ENCODE measurements around the gene STK11. TPM values are rescaled to one million over a fixed set of nuclear protein-coding genes. Genes with fewer than 3 reads are reported as not detected.
A peak's percentile ranks its signal among the peaks of the same experiment; 100 is the strongest.

STK11 gene
- total and polyA plus RNA-seq, 3 donors from 2014 or later, result 194 to 209 (median 197) TPM

DNA sequence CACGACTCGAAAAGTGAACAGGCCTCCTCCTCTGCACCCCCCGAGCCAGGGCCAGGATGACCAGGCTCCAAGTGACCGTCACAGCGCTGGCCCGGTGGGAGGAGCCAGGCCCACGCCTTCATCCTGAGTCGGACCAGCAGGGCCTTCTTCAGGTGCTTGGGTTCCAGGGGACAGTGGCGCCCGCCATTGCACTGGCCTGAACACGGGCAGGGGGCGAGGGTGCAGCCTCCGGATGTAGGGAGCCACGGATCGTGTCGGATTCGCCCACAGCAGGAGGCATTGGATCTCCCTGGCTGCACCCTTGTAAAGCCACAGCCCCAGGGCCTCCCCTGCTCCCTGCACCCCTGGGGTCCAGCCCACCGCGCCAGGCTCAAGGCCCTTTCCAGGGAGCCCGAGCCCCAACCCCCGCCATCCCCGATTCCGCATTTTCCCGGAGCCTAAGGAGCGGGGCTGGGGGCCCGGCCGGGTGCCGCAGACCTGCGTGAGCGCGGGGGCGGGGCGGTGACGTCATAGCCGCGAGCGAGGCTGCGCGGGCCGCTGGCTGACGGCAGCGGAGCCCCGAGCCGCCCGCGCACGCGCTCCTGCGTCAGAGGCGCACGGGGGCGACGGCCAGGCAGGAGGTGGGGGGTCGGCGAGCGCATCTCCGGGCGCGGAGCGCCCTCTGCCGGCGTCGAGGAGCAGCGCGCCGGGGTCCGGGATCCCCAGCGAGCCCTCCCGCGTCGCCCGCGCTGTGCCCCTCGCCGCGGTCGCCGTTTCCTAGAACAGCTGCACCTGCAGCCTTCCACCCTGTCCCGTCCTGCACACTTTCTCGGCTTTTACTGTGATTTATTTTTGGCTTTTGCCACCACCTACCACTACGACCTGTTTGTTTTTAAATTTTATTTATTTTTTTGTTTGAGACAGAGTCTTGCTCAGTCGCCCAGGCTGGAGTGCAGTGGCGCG, 34.5 kb downstream of the STK11 start:
- H3K27me3 ChIP-seq, result no peaks in the 10 kb centered on the region
- no peak for TF ChIP-seq POLR2A (IDR thresholded peaks at IDR 0.05)
- TF ChIP-seq, protein P1, sequence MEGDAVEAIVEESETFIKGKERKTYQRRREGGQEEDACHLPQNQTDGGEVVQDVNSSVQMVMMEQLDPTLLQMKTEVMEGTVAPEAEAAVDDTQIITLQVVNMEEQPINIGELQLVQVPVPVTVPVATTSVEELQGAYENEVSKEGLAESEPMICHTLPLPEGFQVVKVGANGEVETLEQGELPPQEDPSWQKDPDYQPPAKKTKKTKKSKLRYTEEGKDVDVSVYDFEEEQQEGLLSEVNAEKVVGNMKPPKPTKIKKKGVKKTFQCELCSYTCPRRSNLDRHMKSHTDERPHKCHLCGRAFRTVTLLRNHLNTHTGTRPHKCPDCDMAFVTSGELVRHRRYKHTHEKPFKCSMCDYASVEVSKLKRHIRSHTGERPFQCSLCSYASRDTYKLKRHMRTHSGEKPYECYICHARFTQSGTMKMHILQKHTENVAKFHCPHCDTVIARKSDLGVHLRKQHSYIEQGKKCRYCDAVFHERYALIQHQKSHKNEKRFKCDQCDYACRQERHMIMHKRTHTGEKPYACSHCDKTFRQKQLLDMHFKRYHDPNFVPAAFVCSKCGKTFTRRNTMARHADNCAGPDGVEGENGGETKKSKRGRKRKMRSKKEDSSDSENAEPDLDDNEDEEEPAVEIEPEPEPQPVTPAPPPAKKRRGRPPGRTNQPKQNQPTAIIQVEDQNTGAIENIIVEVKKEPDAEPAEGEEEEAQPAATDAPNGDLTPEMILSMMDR (IDR thresholded peaks at IDR 0.05), result peak; percentile 92 to 99 (median 99)
- H3K9me3 ChIP-seq, result no peaks in the 10 kb centered on the region
- H3K4me3 ChIP-seq, result peak overlapping the region; percentile 21 to 36
- 3 to 10% methylated on average over 16 to 83 of the region's 84 CpGs for WGBS, 2 donors
- H3K36me3 ChIP-seq (ENCODE audit: low read depth, missing control alignments), result no peaks in the 10 kb centered on the region
- intact Hi-C loops (cut with DNase I; ENCODE audit: low total_unique reads), result no loop called here
- peak overlapping the region; percentile 92 to 95 for H3K27ac ChIP-seq
- H3K4me1 ChIP-seq, result peaks cover 60% of the 10 kb centered on the region
- peak; percentile 92 for DNase-seq

DNA sequence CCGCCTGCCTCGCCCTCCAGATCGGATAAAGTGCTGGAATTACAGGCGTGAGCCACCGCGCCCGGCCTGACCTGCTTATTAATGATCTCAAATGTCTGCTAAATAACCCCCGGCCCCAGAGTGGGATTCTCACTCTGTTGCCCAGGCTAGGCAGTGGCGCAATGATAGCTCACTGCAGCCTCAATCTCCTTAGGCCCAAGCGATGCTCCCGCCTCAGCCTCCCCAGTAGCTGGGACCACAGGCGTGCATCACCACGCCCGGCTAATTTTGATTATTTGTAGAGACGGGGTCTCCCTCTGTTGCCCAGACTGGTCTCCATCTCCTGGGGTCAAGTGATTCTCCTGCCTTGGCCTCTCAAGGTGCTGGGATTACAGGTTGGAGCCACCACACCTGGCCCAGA, 35.3 kb downstream of the STK11 start:
- intact Hi-C loops (cut with DNase I; ENCODE audit: low total_unique reads), result no loop called here

DNA sequence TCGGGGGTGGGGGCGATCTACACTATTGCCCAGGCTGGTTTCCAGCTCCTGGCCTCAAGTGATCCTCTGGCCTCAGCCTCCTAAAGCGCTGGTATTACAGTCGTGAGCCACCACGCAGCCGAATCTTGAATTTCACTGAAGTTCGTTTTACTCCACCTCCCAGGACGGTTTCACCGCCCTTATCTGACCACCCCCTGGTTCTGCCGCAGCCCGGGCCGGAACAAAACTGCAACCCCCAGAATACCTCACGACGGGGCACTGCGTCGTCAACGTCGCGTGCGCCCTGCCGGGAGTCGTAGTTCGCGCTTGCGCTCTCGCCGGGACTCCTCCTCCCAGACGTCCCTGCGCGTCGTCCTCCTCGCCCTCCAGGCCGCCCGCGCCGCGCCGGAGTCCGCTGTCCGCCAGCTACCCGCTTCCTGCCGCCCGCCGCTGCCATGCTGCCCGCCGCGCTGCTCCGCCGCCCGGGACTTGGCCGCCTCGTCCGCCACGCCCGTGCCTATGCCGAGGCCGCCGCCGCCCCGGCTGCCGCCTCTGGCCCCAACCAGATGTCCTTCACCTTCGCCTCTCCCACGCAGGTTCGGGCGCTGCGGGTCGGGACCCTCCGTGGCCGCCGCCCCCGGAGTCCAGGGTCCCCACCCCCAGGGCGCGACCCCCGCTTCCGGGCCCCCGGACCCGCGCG, 36.0 kb downstream of the STK11 start, which contains the start of gene ATP5F1D:
ATP5F1D (plus strand) TSS at position 335 of the 679 bp plus-strand sequence; CDS start at position 435, 100 bp downstream.
- H3K4me1 ChIP-seq, result peaks cover 75% of the 10 kb centered on the region
- WGBS, 2 donors, result 1% methylated on average over 38 to 69 of the region's 79 CpGs
- intact Hi-C loops (cut with DNase I; ENCODE audit: low total_unique reads), result no loop called here
- no peaks in the 10 kb centered on the region for H3K36me3 ChIP-seq (ENCODE audit: low read depth, missing control alignments)
- H3K9me3 ChIP-seq, result no peaks in the 10 kb centered on the region
- peak within 1 kb of the TSS; percentile 90 to 97 for H3K27ac ChIP-seq
- DNase-seq, result peak; percentile 95
- H3K27me3 ChIP-seq, result no peaks in the 10 kb centered on the region
- TF ChIP-seq, protein P1 (IDR thresholded peaks at IDR 0.05), result peak in 1 of 3 experiments; percentile 11
- peak; percentile 46 for TF ChIP-seq POLR2A (IDR thresholded peaks at IDR 0.05)
- peak within 1 kb of the TSS; percentile 88 to 91 for H3K4me3 ChIP-seq

More for the DNA sequence above, 35.3 kb downstream of the STK11 start:
- Histone ChIP-seq H3K4me1 (peaks cover 69% of the 10 kb centered on the region), H3K9me3 (no peaks in the 10 kb centered on the region), H3K27ac (peak overlapping the region; percentile 90 to 97), H3K4me3 (peak overlapping the region in 1 of 2 donors; percentile 88), H3K27me3 (no peaks in the 10 kb centered on the region), H3K36me3 (ENCODE audit: low read depth, missing control alignments) (no peaks in the 10 kb centered on the region)
- 52 to 58% methylated on average over 10 to 15 of the region's 15 CpGs for WGBS, 2 donors
- TF ChIP-seq POLR2A (IDR thresholded peaks at IDR 0.05), result no peak
- TF ChIP-seq, protein P1 (IDR thresholded peaks at IDR 0.05), result no peak
- DNase-seq, result no peak

DNA sequence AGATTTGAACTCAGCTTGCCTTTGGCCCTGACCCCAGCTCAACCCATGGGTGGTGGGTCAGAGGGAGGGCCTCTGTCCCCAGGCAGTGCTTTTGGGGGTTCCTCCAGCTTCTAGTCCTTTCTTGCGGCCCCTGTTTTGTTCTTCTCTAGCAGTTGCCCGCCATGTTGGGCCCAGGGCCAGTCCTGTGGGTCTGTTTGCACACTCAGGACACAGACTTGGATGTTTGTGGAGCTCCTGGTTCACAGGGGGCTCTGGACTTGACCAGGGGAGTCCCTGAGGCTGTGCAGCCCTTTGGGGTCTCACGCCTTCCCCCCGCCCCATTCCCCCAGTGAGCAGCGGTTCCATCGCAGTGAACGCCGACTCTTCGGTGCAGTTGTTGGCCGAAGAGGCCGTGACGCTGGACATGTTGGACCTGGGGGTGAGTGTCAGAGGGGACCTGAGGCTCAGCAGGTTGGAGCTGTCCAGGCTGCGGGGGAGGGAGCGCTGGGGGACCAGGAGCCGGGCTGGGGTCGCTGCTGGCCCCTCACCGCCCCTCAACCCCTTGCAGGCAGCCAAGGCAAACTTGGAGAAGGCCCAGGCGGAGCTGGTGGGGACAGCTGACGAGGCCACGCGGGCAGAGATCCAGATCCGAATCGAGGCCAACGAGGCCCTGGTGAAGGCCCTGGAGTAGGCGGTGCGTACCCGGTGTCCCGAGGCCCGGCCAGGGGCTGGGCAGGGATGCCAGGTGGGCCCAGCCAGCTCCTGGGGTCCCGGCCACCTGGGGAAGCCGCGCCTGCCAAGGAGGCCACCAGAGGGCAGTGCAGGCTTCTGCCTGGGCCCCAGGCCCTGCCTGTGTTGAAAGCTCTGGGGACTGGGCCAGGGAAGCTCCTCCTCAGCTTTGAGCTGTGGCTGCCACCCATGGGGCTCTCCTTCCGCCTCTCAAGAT, 38.5 kb downstream of the STK11 start:
- intact Hi-C loops (cut with DNase I; ENCODE audit: low total_unique reads), result no loop called here
- Histone ChIP-seq H3K4me3 (no peak overlapping the region), H3K4me1 (peaks cover 71% of the 10 kb centered on the region), H3K27me3 (no peaks in the 10 kb centered on the region), H3K27ac (peak overlapping the region; percentile 79 to 99), H3K9me3 (no peaks in the 10 kb centered on the region), H3K36me3 (ENCODE audit: low read depth, missing control alignments) (no peaks in the 10 kb centered on the region)
- peak; percentile 90 for DNase-seq
- TF ChIP-seq, protein P1 (IDR thresholded peaks at IDR 0.05), result peak; percentile 93 to 98 (median 95)
- no peak for TF ChIP-seq POLR2A (IDR thresholded peaks at IDR 0.05)
- WGBS, 2 donors, result 46 to 77% methylated on average over 10 to 33 of the region's 33 CpGs

Measured in testis (tissue), 3 donors.